ENCODE results near the gene COG3.

Gene COG3

GRCh38 chr13:45564133-45564776, 99.5 kb downstream of the COG3 start:
- no peak for DNase-seq

- DNase-seq: no peak
Measured at GRCh38 chr13:45565331-45565730, 100.6 kb downstream of the COG3 start.

- DNase-seq: no peak
Measured at GRCh38 chr13:45575146-45575829, 110.5 kb downstream of the COG3 start.

GRCh38 chr13:45575830-45576180, 111.1 kb downstream of the COG3 start:
- DNase-seq: no peak

GRCh38 chr13:45576466-45576865, 111.7 kb downstream of the COG3 start:
- no peak for DNase-seq

GRCh38 chr13:45582408-45583076, 117.8 kb downstream of the COG3 start:
- no peak for DNase-seq

GRCh38 chr13:45584816-45585215, 120.1 kb downstream of the COG3 start:
- DNase-seq: no peak
